Skin epidermis (tissue), 12 donors: ENCODE data around the gene SH3PXD2A.
A peak's percentile ranks its signal among the peaks of the same experiment; 100 is the strongest.

ENCODE experiments used
- H3K27ac ChIP-seq, 21 experiments: fragments of 200-600 bp; sonication (generic) in 11 of 21; one replicate each; pipeline ENCODE4 v1.5.0; 2020; ENCODE audit warnings: mild to moderate bottlenecking in 3 of 21, inconsistent platforms in 2 of 21, moderate library complexity in 2 of 21
- H3K4me3 ChIP-seq, 7 experiments: fragments of 200-600 bp; sonication (generic) in 2 of 7; one replicate each; pipeline ENCODE4 v1.5.0; 2020; ENCODE audit warnings: inconsistent platforms in 2 of 7, mild to moderate bottlenecking in 2 of 7, moderate library complexity in 1 of 7

Gene SH3PXD2A

GRCh38 chr10:103599907-103600306, 255.5 kb downstream of the SH3PXD2A start:
- no peak overlapping the region for H3K4me3 ChIP-seq
- H3K27ac ChIP-seq = peak overlapping the region in 1 of 21 experiments; percentile 32

- no peak overlapping the region for H3K27ac ChIP-seq
- no peak overlapping the region for H3K4me3 ChIP-seq
Measured at GRCh38 chr10:103599211-103599610, 256.2 kb downstream of the SH3PXD2A start.

GRCh38 chr10:103598654-103599115, 256.7 kb downstream of the SH3PXD2A start:
- H3K27ac ChIP-seq = no peak overlapping the region

GRCh38 chr10:103597003-103597402, 258.4 kb downstream of the SH3PXD2A start:
- H3K27ac ChIP-seq = peak overlapping the region in 1 of 21 experiments; percentile 21
- H3K4me3 ChIP-seq = no peak overlapping the region

More at GRCh38 chr10:103598654-103599115, 256.7 kb downstream of the SH3PXD2A start:
- no peak overlapping the region for H3K4me3 ChIP-seq

GRCh38 chr10:103595933-103596726, 259.2 kb downstream of the SH3PXD2A start:
- Histone ChIP-seq H3K4me3 (no peak overlapping the region), H3K27ac (no peak overlapping the region)

GRCh38 chr10:103593022-103593570, 262.3 kb downstream of the SH3PXD2A start:
- Histone ChIP-seq H3K27ac (no peak overlapping the region), H3K4me3 (no peak overlapping the region)

- Histone ChIP-seq H3K27ac (no peak overlapping the region), H3K4me3 (no peak overlapping the region)
Measured at GRCh38 chr10:103592186-103593021, 263.0 kb downstream of the SH3PXD2A start.

GRCh38 chr10:103590744-103591291, 264.6 kb downstream of the SH3PXD2A start:
- Histone ChIP-seq H3K27ac (no peak overlapping the region), H3K4me3 (no peak overlapping the region)

- Histone ChIP-seq H3K4me3 (no peak overlapping the region), H3K27ac (no peak overlapping the region)
Measured at GRCh38 chr10:103590060-103590459, 265.3 kb downstream of the SH3PXD2A start.

- Histone ChIP-seq H3K27ac (no peak overlapping the region), H3K4me3 (no peak overlapping the region)
Measured at GRCh38 chr10:103589074-103589630, 266.2 kb downstream of the SH3PXD2A start.

GRCh38 chr10:103587073-103587472, 268.3 kb downstream of the SH3PXD2A start:
- Histone ChIP-seq H3K4me3 (no peak overlapping the region), H3K27ac (no peak overlapping the region)

- peak overlapping the region in 3 of 21 experiments; percentile 31 to 73 (median 50) for H3K27ac ChIP-seq
- H3K4me3 ChIP-seq = peak overlapping the region in 6 of 7 experiments; percentile 34 to 57 (median 49)
Measured at GRCh38 chr10:103585011-103585405, 270.4 kb downstream of the SH3PXD2A start.

GRCh38 chr10:103584216-103585010, 271.0 kb downstream of the SH3PXD2A start:
- H3K27ac ChIP-seq = peak overlapping the region in 11 of 21 experiments; percentile 6 to 73 (median 42)

GRCh38 chr10:103583871-103584215, 271.5 kb downstream of the SH3PXD2A start:
- peak overlapping the region in 4 of 21 experiments; percentile 55 to 73 (median 62) for H3K27ac ChIP-seq
- H3K4me3 ChIP-seq = peak overlapping the region; percentile 34 to 57 (median 49)

More at GRCh38 chr10:103584216-103585010, 271.0 kb downstream of the SH3PXD2A start:
- peak overlapping the region; percentile 34 to 57 (median 49) for H3K4me3 ChIP-seq

GRCh38 chr10:103582331-103583123, 272.8 kb downstream of the SH3PXD2A start:
- H3K4me3 ChIP-seq = no peak overlapping the region
- no peak overlapping the region for H3K27ac ChIP-seq

- no peak overlapping the region for H3K27ac ChIP-seq
- H3K4me3 ChIP-seq = no peak overlapping the region
Measured at GRCh38 chr10:103581499-103581898, 273.9 kb downstream of the SH3PXD2A start.

GRCh38 chr10:103580430-103580829, 274.9 kb downstream of the SH3PXD2A start:
- no peak overlapping the region for H3K4me3 ChIP-seq
- H3K27ac ChIP-seq = no peak overlapping the region

GRCh38 chr10:103580011-103580410, 275.4 kb downstream of the SH3PXD2A start:
- Histone ChIP-seq H3K4me3 (no peak overlapping the region), H3K27ac (no peak overlapping the region)
